GM21717 (cell line): ENCODE results near the gene NYAP2.

ENCODE experiments used
- ATAC-seq: cut with Tn5 transposase; IDR thresholded peaks from one replicate; pipeline ENCODE4 v1.9.1; 2021; ENCODE audit warnings: mild to moderate bottlenecking, moderate library complexity; ENCODE audit not compliant: unreplicated experiment

Gene NYAP2

GRCh38 chr2:225425284-225425683, 25.8 kb downstream of the NYAP2 start:
- no peak for ATAC-seq

GRCh38 chr2:225428360-225428759, 28.9 kb downstream of the NYAP2 start:
- ATAC-seq: no peak

- no peak for ATAC-seq
Observed at GRCh38 chr2:225429717-225430116, 30.2 kb downstream of the NYAP2 start.

GRCh38 chr2:225431105-225431863, 31.8 kb downstream of the NYAP2 start:
- ATAC-seq: no peak

- ATAC-seq: no peak
Observed at GRCh38 chr2:225434014-225434413, 34.5 kb downstream of the NYAP2 start.

GRCh38 chr2:225437319-225437718, 37.8 kb downstream of the NYAP2 start:
- ATAC-seq: no peak

- no peak for ATAC-seq
Observed at GRCh38 chr2:225438248-225438647, 38.7 kb downstream of the NYAP2 start.

- ATAC-seq: no peak
Observed at GRCh38 chr2:225452677-225453076, 53.2 kb downstream of the NYAP2 start.

- no peak for ATAC-seq
Observed at GRCh38 chr2:225454412-225454811, 54.9 kb downstream of the NYAP2 start.

- no peak for ATAC-seq
Observed at GRCh38 chr2:225456619-225457260, 57.2 kb downstream of the NYAP2 start.

GRCh38 chr2:225457482-225457881, 58.0 kb downstream of the NYAP2 start:
- no peak for ATAC-seq

GRCh38 chr2:225458431-225459117, 59.1 kb downstream of the NYAP2 start:
- peak; percentile 69 for ATAC-seq

GRCh38 chr2:225462417-225462816, 62.9 kb downstream of the NYAP2 start:
- no peak for ATAC-seq

- ATAC-seq: no peak
Observed at GRCh38 chr2:225462945-225463344, 63.4 kb downstream of the NYAP2 start.

- ATAC-seq: no peak
Observed at GRCh38 chr2:225463449-225463848, 63.9 kb downstream of the NYAP2 start.

GRCh38 chr2:225464346-225465025, 65.0 kb downstream of the NYAP2 start:
- peak; percentile 79 for ATAC-seq

- no peak for ATAC-seq
Observed at GRCh38 chr2:225465827-225466226, 66.3 kb downstream of the NYAP2 start.

GRCh38 chr2:225466891-225467604, 67.5 kb downstream of the NYAP2 start:
- no peak for ATAC-seq

GRCh38 chr2:225468131-225468530, 68.6 kb downstream of the NYAP2 start:
- no peak for ATAC-seq

- ATAC-seq: no peak
Observed at GRCh38 chr2:225471039-225471438, 71.5 kb downstream of the NYAP2 start.

GRCh38 chr2:225471482-225471881, 72.0 kb downstream of the NYAP2 start:
- no peak for ATAC-seq
